ENCODE measurements around the gene ZNF609. TPM values are rescaled to one million over a fixed set of nuclear protein-coding genes. Genes with fewer than 3 reads are reported as not detected.

ZNF609 gene
- polyA plus RNA-seq, 1 experiment: 12.5 TPM

GRCh38 chr15:64582202-64582601 lies 121.8 kb downstream of the ZNF609 start:
- Histone ChIP-seq H3K4me3 (ENCODE audit: low read depth, low read length) (no peak overlapping the region), H3K36me3 (ENCODE audit: control insufficient read depth, insufficient read depth, low read length) (no peaks in the 10 kb centered on the region), H3K27me3 (ENCODE audit: control insufficient read depth, insufficient read depth, low read length) (no peaks in the 10 kb centered on the region)
- no peak for TF ChIP-seq CTCF (IDR thresholded peaks at IDR 0.05; ENCODE audit: insufficient read depth, low read depth, low read length)
- ChIA-PET POLR2A (no interaction called here), CTCF (interaction anchor here (0.9 kb wide), 1 partner anchor 141 kb away, joined by 3 read pairs; no protein-coding TSS in a partner anchor)
- no peak for DNase-seq (ENCODE audit: low read depth)

- no peak for TF ChIP-seq CTCF (IDR thresholded peaks at IDR 0.05; ENCODE audit: insufficient read depth, low read depth, low read length)
- Histone ChIP-seq H3K4me3 (ENCODE audit: low read depth, low read length) (no peak overlapping the region), H3K36me3 (ENCODE audit: control insufficient read depth, insufficient read depth, low read length) (no peaks in the 10 kb centered on the region), H3K27me3 (ENCODE audit: control insufficient read depth, insufficient read depth, low read length) (no peaks in the 10 kb centered on the region)
- DNase-seq (ENCODE audit: low read depth): no peak
- ChIA-PET POLR2A (no interaction called here), CTCF (no interaction called here)
Observed at GRCh38 chr15:64583519-64583918, 123.1 kb downstream of the ZNF609 start.

- no peak overlapping the region for H3K4me3 ChIP-seq (ENCODE audit: low read depth, low read length)
- ChIA-PET POLR2A (no interaction called here), CTCF (no interaction called here)
- H3K27me3 ChIP-seq (ENCODE audit: control insufficient read depth, insufficient read depth, low read length): no peaks in the 10 kb centered on the region
- TF ChIP-seq CTCF (IDR thresholded peaks at IDR 0.05; ENCODE audit: insufficient read depth, low read depth, low read length): no peak
- no peak for DNase-seq (ENCODE audit: low read depth)
- H3K36me3 ChIP-seq (ENCODE audit: control insufficient read depth, insufficient read depth, low read length): no peaks in the 10 kb centered on the region
Observed at GRCh38 chr15:64583983-64584382, 123.6 kb downstream of the ZNF609 start.

DNA sequence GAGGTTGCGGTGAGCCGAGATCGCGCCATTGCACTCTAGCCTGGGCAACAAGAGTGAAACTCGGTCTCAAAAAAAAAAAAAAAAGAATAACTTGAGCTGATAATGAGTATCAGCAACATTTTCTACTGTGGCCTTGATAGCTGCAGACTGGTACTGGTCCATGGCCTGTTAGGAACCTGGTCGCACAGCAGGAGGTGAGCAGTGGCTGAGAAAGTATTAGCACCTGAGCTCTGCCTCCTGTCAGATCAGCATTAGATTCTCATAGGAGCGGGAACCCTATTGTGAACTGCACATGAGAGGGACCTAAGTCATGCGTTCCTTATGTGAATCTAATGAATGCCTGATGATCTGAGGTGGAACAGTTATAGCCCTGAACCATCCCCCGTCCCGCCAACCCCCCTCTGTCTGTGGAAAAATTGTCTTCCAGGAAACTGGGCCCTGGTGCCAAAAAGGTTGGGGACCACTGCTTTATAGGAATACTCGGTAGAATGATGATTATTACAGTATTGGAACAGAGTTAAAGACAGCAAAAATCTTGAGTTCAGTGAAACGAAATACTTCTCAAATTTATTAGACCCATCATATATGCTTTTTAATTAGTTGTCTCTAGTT lies 126.0 kb downstream of the ZNF609 start:
- H3K4me3 ChIP-seq (ENCODE audit: low read depth, low read length): no peak overlapping the region
- POLR2A ChIA-PET: interaction anchor here (0.6 kb wide), 1 partner anchor 34 kb away, joined by 4 read pairs; no protein-coding TSS in a partner anchor
- CTCF ChIA-PET: no interaction called here
- no peak for DNase-seq (ENCODE audit: low read depth)
- no peak for TF ChIP-seq CTCF (IDR thresholded peaks at IDR 0.05; ENCODE audit: insufficient read depth, low read depth, low read length)
- H3K36me3 ChIP-seq (ENCODE audit: control insufficient read depth, insufficient read depth, low read length): no peaks in the 10 kb centered on the region
- H3K27me3 ChIP-seq (ENCODE audit: control insufficient read depth, insufficient read depth, low read length): no peaks in the 10 kb centered on the region

- ChIA-PET CTCF (no interaction called here), POLR2A (interaction anchor here (0.6 kb wide), 1 partner anchor 33 kb away, joined by 4 read pairs; no protein-coding TSS in a partner anchor)
- Histone ChIP-seq H3K36me3 (ENCODE audit: control insufficient read depth, insufficient read depth, low read length) (no peaks in the 10 kb centered on the region), H3K27me3 (ENCODE audit: control insufficient read depth, insufficient read depth, low read length) (no peaks in the 10 kb centered on the region), H3K4me3 (ENCODE audit: low read depth, low read length) (no peak overlapping the region)
- no peak for DNase-seq (ENCODE audit: low read depth)
- TF ChIP-seq CTCF (IDR thresholded peaks at IDR 0.05; ENCODE audit: insufficient read depth, low read depth, low read length): no peak
Observed at GRCh38 chr15:64586984-64587383, 126.6 kb downstream of the ZNF609 start.
